Neuron (in vitro differentiated cells): ENCODE measurements around the gene EXOC7.

ENCODE experiments used
- H2AFZ ChIP-seq: one replicate; pipeline ENCODE4 v1.6.1; 2013; ENCODE audit warnings: low read depth, mild to moderate bottlenecking, inconsistent platforms, low read length, moderate library complexity
- H3K27me3 ChIP-seq: one replicate; pipeline ENCODE4 v1.6.1; 2013; ENCODE audit warnings: low read length; ENCODE audit not compliant: insufficient read depth
- H3K36me3 ChIP-seq: one replicate; pipeline ENCODE4 v1.6.1; 2013; ENCODE audit warnings: low read length; ENCODE audit not compliant: insufficient read depth
- H3K4me1 ChIP-seq: one replicate; pipeline ENCODE4 v1.6.1; 2013; ENCODE audit warnings: low read length; ENCODE audit not compliant: insufficient read depth
- H3K4me3 ChIP-seq: 2 replicates; pipeline ENCODE4 v1.5.1; 2013; ENCODE audit warnings: mild to moderate bottlenecking, low read length, moderate library complexity
- H3K9me3 ChIP-seq: one replicate; pipeline ENCODE4 v1.6.1; 2013; ENCODE audit warnings: low read length

EXOC7 gene

DNA sequence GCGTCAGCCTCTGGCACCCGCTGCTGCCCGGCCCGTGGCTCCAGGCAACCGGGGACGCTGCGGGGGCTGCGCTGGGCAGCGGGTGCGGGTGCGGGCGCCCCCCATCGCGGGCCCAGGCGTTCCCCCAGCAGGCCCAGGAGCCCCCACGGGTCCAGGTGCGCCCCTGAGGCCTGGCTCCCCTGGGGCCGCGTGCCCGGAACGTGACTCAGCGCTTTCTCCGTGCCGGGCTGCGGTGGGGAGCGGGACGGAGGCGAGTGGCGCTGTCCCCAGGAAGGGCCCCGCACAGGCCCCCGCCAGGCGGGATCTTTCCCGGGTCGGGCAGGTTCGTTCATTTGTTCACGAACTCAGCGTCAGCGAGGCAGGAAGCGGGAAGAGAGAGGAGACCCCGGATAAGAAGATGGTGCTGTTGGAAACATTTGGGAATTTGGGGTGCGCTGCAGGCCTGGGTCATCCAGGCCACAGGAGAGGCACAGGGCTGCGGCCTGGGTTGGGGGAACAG, 18.4 kb upstream of the EXOC7 start:
- no peaks in the 10 kb centered on the region for H3K36me3 ChIP-seq
- peak overlapping the region; percentile 4 for H2AFZ ChIP-seq
- H3K9me3 ChIP-seq = no peaks in the 10 kb centered on the region
- H3K27me3 ChIP-seq = no peaks in the 10 kb centered on the region
- no peak overlapping the region for H3K4me3 ChIP-seq
- H3K4me1 ChIP-seq = no peaks in the 10 kb centered on the region

DNA sequence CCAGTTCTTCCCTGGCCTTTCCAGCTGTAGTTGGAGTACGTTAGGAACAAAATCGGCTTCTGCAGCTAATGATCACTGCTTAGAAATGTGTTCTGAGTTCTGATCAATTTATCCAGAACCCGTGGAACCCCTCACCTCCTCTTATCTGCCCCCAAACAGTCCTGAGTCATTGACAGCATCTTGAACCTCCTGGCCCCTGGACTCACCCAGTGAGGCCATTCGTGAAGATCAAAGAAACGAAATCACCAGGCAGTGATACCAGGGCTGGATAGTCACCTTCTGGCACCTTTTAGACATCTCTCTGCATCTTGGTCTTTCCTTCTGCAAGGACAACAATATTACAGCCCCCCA, 17.0 kb upstream of the EXOC7 start:
- H3K27me3 ChIP-seq = no peaks in the 10 kb centered on the region
- no peak overlapping the region for H3K4me3 ChIP-seq
- H3K4me1 ChIP-seq = no peaks in the 10 kb centered on the region
- H3K36me3 ChIP-seq = no peaks in the 10 kb centered on the region
- no peaks in the 10 kb centered on the region for H3K9me3 ChIP-seq
- no peak overlapping the region for H2AFZ ChIP-seq

DNA sequence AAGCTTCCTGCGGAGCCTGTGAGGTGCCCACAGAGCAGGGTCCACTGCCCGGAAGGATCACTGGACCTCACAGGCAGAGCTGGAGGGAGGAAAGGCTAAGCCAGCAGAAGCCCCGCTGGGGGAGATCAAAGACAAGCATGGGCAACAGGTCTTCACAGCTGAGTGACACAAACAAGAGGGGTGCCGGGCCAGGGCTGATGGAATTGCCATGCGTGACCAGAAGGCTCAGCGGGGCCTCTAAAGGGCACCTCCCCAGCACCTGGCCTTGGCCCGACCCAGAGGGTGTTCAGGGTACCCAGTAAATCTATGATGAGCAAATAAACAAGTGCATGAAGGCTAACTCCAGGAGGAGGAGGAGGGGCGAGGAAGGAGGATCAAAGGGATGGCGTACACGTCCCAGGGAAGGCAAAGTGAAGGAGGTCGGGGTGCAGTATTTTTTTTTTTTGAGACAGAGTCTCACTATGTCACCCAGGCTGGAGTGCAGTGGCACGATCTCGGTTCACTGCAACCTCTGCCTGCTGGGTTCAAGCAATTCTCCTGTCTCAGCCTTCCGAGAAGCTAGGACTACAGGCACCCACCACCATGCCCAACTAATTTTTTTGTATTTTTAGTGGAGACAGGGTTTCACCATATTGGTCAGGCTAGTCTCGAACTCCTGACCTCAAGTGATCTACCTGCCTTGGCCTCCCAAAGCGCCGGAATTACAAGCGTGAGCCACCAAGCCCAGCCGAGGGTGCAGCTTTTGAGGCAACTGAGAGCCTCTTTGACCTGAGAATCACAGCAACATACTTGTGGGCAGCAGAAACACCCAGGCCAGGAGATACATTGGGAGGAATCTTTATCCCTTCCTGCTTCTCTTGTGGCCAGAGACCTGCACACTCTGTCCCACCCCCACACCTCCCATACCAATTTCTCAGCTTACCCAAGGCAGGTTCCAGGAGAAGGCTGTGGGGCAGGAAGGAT, 16.1 kb upstream of the EXOC7 start:
- Histone ChIP-seq H3K36me3 (no peaks in the 10 kb centered on the region), H3K4me1 (no peaks in the 10 kb centered on the region), H3K9me3 (no peaks in the 10 kb centered on the region), H3K4me3 (no peak overlapping the region), H2AFZ (no peak overlapping the region), H3K27me3 (no peaks in the 10 kb centered on the region)

DNA sequence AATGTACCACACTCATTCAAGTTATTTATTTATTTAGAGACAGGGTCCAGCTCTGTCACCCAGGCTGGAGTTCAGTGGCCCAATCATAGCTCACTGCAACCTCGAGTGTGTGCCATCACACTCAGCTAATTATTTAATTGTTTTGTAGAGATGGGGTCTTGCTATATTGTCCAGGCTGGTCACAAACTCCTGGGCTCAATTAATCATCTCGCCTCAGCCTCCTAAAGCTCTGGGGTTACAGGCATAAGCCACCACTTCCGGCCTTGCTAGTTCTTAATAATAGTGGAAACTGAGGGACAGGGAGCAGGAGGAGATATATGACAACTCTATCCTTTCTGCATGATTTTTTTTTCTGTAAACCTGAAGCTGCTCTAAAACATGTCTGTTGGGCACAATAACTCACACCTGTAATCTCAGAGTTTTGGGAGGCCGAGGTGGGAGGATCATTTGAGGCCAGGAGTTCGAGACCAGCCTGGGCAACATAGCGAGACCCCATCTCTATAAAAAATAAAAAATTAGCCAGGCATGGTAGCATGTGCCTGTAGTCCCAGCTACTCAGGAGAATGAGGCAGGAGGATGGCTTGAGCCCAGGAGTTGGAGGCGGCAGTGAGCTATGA, 11.7 kb upstream of the EXOC7 start:
- no peak overlapping the region for H3K4me3 ChIP-seq
- H3K4me1 ChIP-seq = no peaks in the 10 kb centered on the region
- H2AFZ ChIP-seq = no peak overlapping the region
- no peaks in the 10 kb centered on the region for H3K9me3 ChIP-seq
- H3K27me3 ChIP-seq = no peaks in the 10 kb centered on the region
- H3K36me3 ChIP-seq = no peaks in the 10 kb centered on the region

DNA sequence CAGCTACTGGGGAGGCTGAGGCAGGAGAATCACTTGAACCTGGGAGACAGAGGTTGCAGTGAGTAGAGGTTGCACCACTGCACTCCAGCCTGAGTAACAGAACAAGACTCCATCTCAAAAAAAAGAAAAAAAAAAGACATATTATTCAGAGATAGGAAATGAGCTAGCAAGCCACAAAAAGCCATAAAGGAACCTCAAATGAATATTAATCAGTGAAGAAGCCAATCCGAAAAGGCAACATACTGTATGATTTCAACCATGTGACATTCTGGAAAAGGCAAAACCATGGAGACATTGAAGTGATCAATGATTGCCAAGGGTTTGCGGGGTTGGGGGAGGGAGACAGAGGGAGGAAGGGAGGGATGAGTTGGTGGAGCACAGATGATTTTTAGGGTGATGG, 8.4 kb upstream of the EXOC7 start:
- Histone ChIP-seq H2AFZ (no peak overlapping the region), H3K9me3 (no peaks in the 10 kb centered on the region), H3K27me3 (no peaks in the 10 kb centered on the region), H3K36me3 (no peaks in the 10 kb centered on the region), H3K4me3 (no peak overlapping the region), H3K4me1 (no peaks in the 10 kb centered on the region)

DNA sequence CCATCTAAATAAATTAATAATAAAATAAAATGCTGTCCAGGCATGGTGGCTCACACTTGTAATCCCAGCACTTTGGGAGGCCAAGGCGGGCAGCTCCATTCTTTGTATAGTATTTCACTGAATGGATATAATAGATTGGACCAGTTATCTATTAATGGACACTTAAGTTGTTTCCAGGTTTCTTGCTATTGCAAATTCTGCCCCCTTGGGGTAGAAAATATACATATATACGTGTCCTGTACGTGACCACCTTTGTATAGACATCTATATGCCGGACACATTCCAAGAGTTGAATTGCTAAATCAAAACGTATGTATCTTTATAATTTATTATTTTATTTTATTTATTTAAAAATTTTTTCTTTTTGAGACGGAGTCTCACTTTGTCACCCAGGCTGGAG, 3.9 kb upstream of the EXOC7 start:
- no peaks in the 10 kb centered on the region for H3K27me3 ChIP-seq

DNA sequence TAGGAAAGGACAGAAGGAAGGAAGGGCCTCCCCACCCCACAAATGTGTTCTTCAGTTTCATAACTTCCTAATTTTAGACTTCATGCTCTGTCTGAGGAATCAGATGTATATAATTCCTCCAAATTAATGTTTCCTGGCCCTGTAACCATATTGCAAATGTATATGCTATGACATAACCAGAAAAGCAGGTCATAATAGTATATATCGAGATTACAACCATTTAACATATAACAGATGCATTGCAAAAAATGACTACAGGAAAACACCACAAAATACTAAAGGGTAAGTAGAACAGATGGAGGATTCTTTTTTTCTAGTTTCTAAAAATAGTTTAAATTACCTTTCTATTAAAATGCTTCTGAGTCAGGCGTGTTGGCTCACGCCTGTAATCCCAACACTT, 3.1 kb upstream of the EXOC7 start:
- peaks cover 7% of the 10 kb centered on the region for H3K36me3 ChIP-seq
- no peaks in the 10 kb centered on the region for H3K9me3 ChIP-seq
- H3K4me3 ChIP-seq = no peak overlapping the region
- peak overlapping the region; percentile 29 for H2AFZ ChIP-seq
- no peaks in the 10 kb centered on the region for H3K27me3 ChIP-seq
- peaks cover 20% of the 10 kb centered on the region for H3K4me1 ChIP-seq

More for the DNA sequence above, 3.9 kb upstream of the EXOC7 start:
- no peaks in the 10 kb centered on the region for H3K9me3 ChIP-seq
- H3K4me3 ChIP-seq = no peak overlapping the region
- H3K4me1 ChIP-seq = peaks cover 16% of the 10 kb centered on the region
- no peaks in the 10 kb centered on the region for H3K36me3 ChIP-seq
- no peak overlapping the region for H2AFZ ChIP-seq

DNA sequence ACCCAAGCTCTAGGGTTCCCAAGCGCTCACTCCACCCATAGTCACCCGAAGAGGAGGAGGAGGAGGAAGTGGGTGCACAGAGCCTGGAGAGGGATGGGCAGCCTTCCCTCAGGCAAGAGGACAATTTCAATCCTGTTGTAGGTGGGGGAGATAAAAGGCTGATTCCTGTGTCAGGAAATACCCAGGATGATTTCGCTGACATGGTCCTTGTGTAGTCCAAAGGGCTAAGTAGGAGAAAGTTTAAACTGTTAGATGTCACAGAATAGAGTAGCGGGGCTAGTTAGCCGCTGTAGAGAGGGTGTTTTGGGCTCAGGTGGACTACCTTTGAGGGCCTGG, 1.3 kb upstream of the EXOC7 start:
- no peaks in the 10 kb centered on the region for H3K9me3 ChIP-seq

DNA sequence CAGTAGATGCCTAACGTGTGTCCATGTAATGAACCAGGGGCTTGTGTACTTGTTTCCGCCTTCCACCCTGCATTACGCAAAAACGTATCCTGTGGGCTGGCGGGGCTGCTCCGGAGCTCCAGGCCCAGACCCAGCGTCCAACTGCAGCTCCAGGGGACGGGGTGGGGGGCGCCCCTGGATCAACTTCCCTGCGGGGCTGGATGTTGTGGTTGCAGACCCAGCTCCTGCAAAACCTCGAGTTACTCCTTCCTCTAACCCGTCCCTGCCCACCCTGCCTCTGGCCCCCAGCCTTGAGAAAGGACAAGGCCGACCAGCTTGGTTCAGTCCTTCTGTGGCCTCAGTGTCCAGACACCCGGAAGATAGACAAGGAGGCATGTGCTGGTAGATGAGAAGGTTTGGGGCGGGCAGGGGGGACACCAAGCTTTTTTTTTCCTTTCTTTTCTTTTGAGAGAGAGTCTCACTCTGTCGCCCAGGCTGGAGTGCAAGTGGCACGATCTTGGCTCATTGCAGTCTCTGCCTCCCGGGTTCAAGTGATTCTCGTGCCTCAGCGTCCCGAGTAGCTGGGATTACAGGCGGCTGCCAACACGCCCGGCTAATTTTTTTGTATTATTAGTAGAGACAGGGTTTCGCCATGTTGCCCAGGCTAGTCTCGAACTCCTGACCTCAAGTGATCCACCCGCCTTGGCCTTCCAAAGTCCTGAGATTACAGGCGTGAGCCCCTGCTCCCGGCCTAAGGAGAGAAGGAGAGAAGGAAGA, 731 bp upstream of the EXOC7 start:
- Histone ChIP-seq H3K27me3 (no peaks in the 10 kb centered on the region), H3K4me3 (peak overlapping the region; percentile 65), H3K4me1 (peaks cover 20% of the 10 kb centered on the region), H3K9me3 (no peaks in the 10 kb centered on the region), H2AFZ (peak overlapping the region; percentile 58), H3K36me3 (peaks cover 26% of the 10 kb centered on the region)

More for the DNA sequence above, 1.3 kb upstream of the EXOC7 start:
- Histone ChIP-seq H3K4me1 (peaks cover 20% of the 10 kb centered on the region), H2AFZ (no peak overlapping the region), H3K36me3 (peaks cover 21% of the 10 kb centered on the region), H3K27me3 (no peaks in the 10 kb centered on the region), H3K4me3 (no peak overlapping the region)

DNA sequence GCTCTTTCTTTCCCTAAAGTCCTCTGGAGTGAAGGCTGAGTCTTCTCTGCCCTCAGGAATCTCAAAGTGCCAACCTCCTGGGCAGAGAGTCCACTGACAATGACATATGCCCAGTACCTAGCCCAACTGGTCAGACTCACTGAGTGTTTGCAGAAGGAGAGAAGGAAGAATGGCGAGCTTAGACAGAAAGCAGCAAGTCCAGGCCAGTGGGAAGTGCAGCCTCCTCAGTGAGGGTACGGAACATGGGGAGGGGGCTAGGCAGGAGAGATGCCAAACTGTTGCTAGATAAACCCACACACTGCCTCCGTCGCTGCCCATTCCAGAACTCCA, 678 bp downstream of the EXOC7 start:
- Histone ChIP-seq H3K4me1 (peaks cover 20% of the 10 kb centered on the region), H3K27me3 (no peaks in the 10 kb centered on the region), H3K36me3 (peaks cover 31% of the 10 kb centered on the region), H2AFZ (peak overlapping the region; percentile 58), H3K4me3 (peak overlapping the region; percentile 65), H3K9me3 (no peaks in the 10 kb centered on the region)

DNA sequence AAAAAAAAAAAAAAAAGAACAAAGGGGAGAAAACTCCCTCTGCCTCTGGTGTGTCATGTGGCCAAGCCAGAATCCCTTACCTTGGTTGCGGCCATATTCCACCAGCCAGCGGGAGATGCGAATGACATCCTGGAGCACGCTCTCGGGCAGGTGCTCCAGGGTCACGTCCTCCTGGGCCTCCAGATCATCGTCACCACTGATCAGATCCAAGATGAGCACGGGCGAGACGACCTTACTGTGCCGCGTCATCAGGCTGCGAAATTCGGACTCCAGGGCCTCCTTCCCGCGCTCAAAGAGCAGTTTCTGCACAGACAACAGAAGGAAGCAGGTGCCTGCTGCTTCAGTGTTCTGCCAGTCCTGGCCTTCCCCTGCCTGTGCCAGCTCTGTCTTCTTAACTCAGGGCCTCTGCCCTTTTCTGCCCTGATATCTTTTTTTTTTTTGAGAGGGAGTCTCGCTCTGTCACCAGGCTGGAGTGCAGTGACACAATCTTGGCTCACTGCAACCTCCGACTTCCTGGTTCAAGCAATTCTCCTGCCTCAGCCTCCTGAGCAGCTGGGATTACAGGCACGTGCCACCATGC, 5.8 kb downstream of the EXOC7 start:
- Histone ChIP-seq H3K4me1 (peaks cover 7% of the 10 kb centered on the region), H3K9me3 (no peaks in the 10 kb centered on the region), H2AFZ (no peak overlapping the region), H3K27me3 (no peaks in the 10 kb centered on the region), H3K4me3 (no peak overlapping the region), H3K36me3 (peaks cover 68% of the 10 kb centered on the region)

DNA sequence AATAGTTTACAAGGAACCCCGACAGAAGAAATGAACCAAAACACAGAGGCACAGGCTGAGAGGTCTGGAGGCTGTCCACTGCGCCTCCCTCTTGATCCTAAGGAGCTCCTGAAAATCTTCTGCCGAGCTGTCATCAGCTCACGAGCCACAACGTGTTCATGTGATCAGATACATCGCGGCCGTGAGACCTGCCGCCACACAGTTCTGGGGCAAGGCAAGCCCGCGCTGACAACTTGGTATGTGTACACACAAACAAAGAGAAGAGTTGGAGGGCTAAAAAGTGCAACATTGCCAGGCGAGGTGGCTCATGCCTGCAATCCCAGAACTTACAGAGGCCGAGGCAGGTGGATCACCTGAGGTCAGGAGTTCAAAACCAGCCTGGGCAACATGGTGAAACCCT, 7.6 kb downstream of the EXOC7 start:
- peaks cover 69% of the 10 kb centered on the region for H3K36me3 ChIP-seq
- H2AFZ ChIP-seq = no peak overlapping the region
- H3K4me1 ChIP-seq = no peaks in the 10 kb centered on the region
- no peaks in the 10 kb centered on the region for H3K9me3 ChIP-seq
- no peaks in the 10 kb centered on the region for H3K27me3 ChIP-seq
- no peak overlapping the region for H3K4me3 ChIP-seq

DNA sequence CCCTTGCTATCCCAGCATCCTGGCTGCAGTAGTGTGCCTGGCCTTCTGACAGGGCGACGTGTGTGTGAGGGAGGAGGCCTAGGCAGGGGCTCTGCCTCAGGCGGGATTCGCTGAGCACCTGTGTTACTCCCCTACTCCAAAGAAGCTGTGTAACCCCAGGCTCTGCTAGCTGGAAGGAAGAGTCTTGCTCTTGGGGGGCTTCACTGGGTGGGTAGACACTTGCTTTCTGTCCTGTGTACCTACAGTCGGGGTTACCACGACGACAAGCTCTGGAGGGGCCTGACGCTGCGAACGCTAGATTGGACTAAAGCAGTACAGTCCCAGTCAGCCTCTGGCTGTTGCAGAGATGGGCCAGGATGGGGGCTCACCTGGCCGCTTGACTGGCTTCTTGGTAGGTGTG, 9.5 kb downstream of the EXOC7 start:
- Histone ChIP-seq H3K36me3 (peaks cover 74% of the 10 kb centered on the region), H3K27me3 (no peaks in the 10 kb centered on the region), H3K9me3 (no peaks in the 10 kb centered on the region), H3K4me1 (no peaks in the 10 kb centered on the region), H3K4me3 (no peak overlapping the region), H2AFZ (no peak overlapping the region)
